ENCODE data around the gene FBXW11. TPM values are rescaled to one million over a fixed set of nuclear protein-coding genes. Genes with fewer than 3 reads are reported as not detected.

The FBXW11 gene
- total RNA-seq, 1 experiment from 2014 or later: 52.2 TPM

- TF ChIP-seq OVOL2 (CRISPR knock-in tag; IDR thresholded peaks at IDR 0.05; ENCODE audit: borderline replicate concordance) (no peak), PRRX2 (CRISPR knock-in tag; IDR thresholded peaks at IDR 0.05) (no peak)
Observed at GRCh38 chr5:171893290-171893886, 113.0 kb downstream of the FBXW11 start (continued).

GRCh38 chr5:171891595-171891994 lies 114.8 kb downstream of the FBXW11 start:
- H3K27ac Mint-ChIP-seq: no peak overlapping the region

GRCh38 chr5:171891150-171891549 lies 115.3 kb downstream of the FBXW11 start:
- Mint-ChIP-seq H3K36me3 (peaks cover 20% of the 10 kb centered on the region), H3K4me3 (no peak overlapping the region), H3K9me3 (no peaks in the 10 kb centered on the region), H3K4me1 (no peaks in the 10 kb centered on the region), H3K27ac (no peak overlapping the region), H3K27me3 (ENCODE audit: low read depth) (no peaks in the 10 kb centered on the region)
- ChIA-PET CTCF (no interaction called here), POLR2A (no interaction called here)
- DNase-seq (ENCODE audit: low spot score): no peak
- TF ChIP-seq CDX4 (CRISPR knock-in tag; IDR thresholded peaks at IDR 0.05; ENCODE audit: borderline replicate concordance): no peak
- TF ChIP-seq USF1 (CRISPR knock-in tag; IDR thresholded peaks at IDR 0.05): no peak
- no peak for ATAC-seq

More at GRCh38 chr5:171891595-171891994, 114.8 kb downstream of the FBXW11 start:
- Mint-ChIP-seq H3K4me1 (no peaks in the 10 kb centered on the region), H3K9me3 (no peaks in the 10 kb centered on the region), H3K36me3 (peaks cover 20% of the 10 kb centered on the region), H3K4me3 (no peak overlapping the region), H3K27me3 (ENCODE audit: low read depth) (no peaks in the 10 kb centered on the region)
- CTCF ChIA-PET: no interaction called here
- TF ChIP-seq NR1H2 (CRISPR knock-in tag; IDR thresholded peaks at IDR 0.05): no peak
- no peak for TF ChIP-seq ZNF263 (CRISPR knock-in tag; IDR thresholded peaks at IDR 0.05; ENCODE audit: low read depth)
- no peak for TF ChIP-seq ATF6 (CRISPR knock-in tag; IDR thresholded peaks at IDR 0.05)
- no peak for TF ChIP-seq ZNF396 (CRISPR knock-in tag; IDR thresholded peaks at IDR 0.05; ENCODE audit: borderline replicate concordance)
- TF ChIP-seq KAT7 (CRISPR knock-in tag; IDR thresholded peaks at IDR 0.05; ENCODE audit: borderline replicate concordance): no peak
- TF ChIP-seq ZNF317 (CRISPR knock-in tag; IDR thresholded peaks at IDR 0.05; ENCODE audit: borderline replicate concordance, low read depth): no peak
- no peak for ATAC-seq
- POLR2A ChIA-PET: no interaction called here
- DNase-seq (ENCODE audit: low spot score): no peak

GRCh38 chr5:171888051-171888481 lies 118.4 kb downstream of the FBXW11 start:
- Mint-ChIP-seq H3K4me3 (no peak overlapping the region), H3K9me3 (no peaks in the 10 kb centered on the region), H3K4me1 (no peaks in the 10 kb centered on the region), H3K36me3 (peaks cover 30% of the 10 kb centered on the region), H3K27ac (no peak overlapping the region), H3K27me3 (ENCODE audit: low read depth) (no peaks in the 10 kb centered on the region)
- DNase-seq (ENCODE audit: low spot score): no peak
- no peak for ATAC-seq
- CTCF ChIA-PET: interaction anchor here (0.7 kb wide), 1 partner anchor 20 kb away, joined by 3 read pairs; no protein-coding TSS in a partner anchor
- TF ChIP-seq NR2C2 (CRISPR knock-in tag; IDR thresholded peaks at IDR 0.05): no peak
- no peak for TF ChIP-seq GABPB1 (CRISPR knock-in tag; IDR thresholded peaks at IDR 0.05)
- no peak for TF ChIP-seq PRRX2 (CRISPR knock-in tag; IDR thresholded peaks at IDR 0.05)
- no peak for TF ChIP-seq KAT7 (CRISPR knock-in tag; IDR thresholded peaks at IDR 0.05; ENCODE audit: borderline replicate concordance)
- TF ChIP-seq HMGXB4 (CRISPR knock-in tag; IDR thresholded peaks at IDR 0.05): no peak
- TF ChIP-seq RORB (CRISPR knock-in tag; IDR thresholded peaks at IDR 0.05): no peak
- TF ChIP-seq ZNF416 (CRISPR knock-in tag; IDR thresholded peaks at IDR 0.05): no peak
- no peak for TF ChIP-seq FOXK1 (CRISPR knock-in tag; IDR thresholded peaks at IDR 0.05)
- TF ChIP-seq MAX (CRISPR knock-in tag; IDR thresholded peaks at IDR 0.05): no peak
- TF ChIP-seq FOXP4 (CRISPR knock-in tag; IDR thresholded peaks at IDR 0.05): no peak
- no peak for TF ChIP-seq CREM (CRISPR knock-in tag; IDR thresholded peaks at IDR 0.05)
- TF ChIP-seq CTCF (IDR thresholded peaks at IDR 0.05): no peak
- POLR2A ChIA-PET: no interaction called here
